Neural progenitor cell (in vitro differentiated cells): ENCODE results near the gene MAGI2.

ENCODE experiments used
- EZH2 ChIP-seq: fragments of 200-600 bp; sonication (generic); IDR thresholded peaks from 2 replicates; pipeline ENCODE4 v1.6.1; 2017; ENCODE audit warnings: antibody characterized with exemption, mild to moderate bottlenecking, moderate library complexity
- EZH2phosphoT487 ChIP-seq: fragments of 200-600 bp; sonication (generic); IDR thresholded peaks from 2 replicates; pipeline ENCODE4 v1.6.1; 2017; ENCODE audit warnings: antibody characterized with exemption
- TF ChIP-seq, protein P1 (sequence below): fragments of 200-600 bp; sonication (generic); IDR thresholded peaks from 2 replicates; pipeline ENCODE4 v1.5.1; 2017; ENCODE audit warnings: antibody characterized with exemption, mild to moderate bottlenecking

DNA sequence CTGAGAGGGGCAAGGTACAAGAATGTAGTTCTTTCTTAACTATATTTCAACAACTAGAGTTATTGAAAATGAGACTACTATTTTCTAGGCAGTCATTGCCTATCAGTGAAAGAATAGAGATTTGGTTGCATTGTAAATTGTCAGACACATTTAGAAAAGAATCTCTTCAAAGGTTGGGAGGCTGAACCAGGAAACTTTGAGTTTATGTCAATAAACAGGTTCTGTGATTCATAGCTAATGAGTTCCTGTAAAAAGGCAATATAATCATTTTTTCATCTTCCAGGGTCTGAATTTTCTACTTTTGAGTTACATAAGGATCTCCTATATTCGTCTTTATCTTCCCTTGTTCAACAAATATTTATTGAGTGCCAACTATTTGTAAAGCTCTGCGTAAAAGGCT lies 47.1 kb downstream of the MAGI2 start:
- TF ChIP-seq EZH2, result no peak
- TF ChIP-seq, protein P1, sequence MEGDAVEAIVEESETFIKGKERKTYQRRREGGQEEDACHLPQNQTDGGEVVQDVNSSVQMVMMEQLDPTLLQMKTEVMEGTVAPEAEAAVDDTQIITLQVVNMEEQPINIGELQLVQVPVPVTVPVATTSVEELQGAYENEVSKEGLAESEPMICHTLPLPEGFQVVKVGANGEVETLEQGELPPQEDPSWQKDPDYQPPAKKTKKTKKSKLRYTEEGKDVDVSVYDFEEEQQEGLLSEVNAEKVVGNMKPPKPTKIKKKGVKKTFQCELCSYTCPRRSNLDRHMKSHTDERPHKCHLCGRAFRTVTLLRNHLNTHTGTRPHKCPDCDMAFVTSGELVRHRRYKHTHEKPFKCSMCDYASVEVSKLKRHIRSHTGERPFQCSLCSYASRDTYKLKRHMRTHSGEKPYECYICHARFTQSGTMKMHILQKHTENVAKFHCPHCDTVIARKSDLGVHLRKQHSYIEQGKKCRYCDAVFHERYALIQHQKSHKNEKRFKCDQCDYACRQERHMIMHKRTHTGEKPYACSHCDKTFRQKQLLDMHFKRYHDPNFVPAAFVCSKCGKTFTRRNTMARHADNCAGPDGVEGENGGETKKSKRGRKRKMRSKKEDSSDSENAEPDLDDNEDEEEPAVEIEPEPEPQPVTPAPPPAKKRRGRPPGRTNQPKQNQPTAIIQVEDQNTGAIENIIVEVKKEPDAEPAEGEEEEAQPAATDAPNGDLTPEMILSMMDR, result no peak
- TF ChIP-seq EZH2phosphoT487, result no peak
